Hematopoietic multipotent progenitor cell treated with erythropoietin and hydrocortisone succinate and interleukin-3 and kit ligand, for 8 days (in vitro differentiated cells): ENCODE data around the gene PECR.
"Not testable (repeated sequence)": the region's sequence is repeated elsewhere in the genome, so short reads cannot be mapped to it uniquely, and the experiment has no call there.

Experiments
- DNase-seq: peaks from one replicate; pipeline ENCODE4 v3.0.0-alpha.2; 2015

The PECR gene

GRCh38 chr2:216023055-216023648 is 58.5 kb downstream of the PECR start:
- DNase-seq = peak; percentile 76

GRCh38 chr2:216021768-216022565 is 59.6 kb downstream of the PECR start:
- no peak for DNase-seq

- DNase-seq = no peak
Observed at GRCh38 chr2:216018709-216019108, 62.9 kb downstream of the PECR start.

GRCh38 chr2:216017365-216017764 is 64.2 kb downstream of the PECR start:
- no peak for DNase-seq

GRCh38 chr2:216016581-216016980 is 65.0 kb downstream of the PECR start:
- no peak for DNase-seq

GRCh38 chr2:216015722-216016464 is 65.7 kb downstream of the PECR start:
- no peak for DNase-seq

GRCh38 chr2:216014986-216015385 is 66.6 kb downstream of the PECR start:
- DNase-seq = no peak

GRCh38 chr2:216014006-216014405 is 67.6 kb downstream of the PECR start:
- no peak for DNase-seq

- peak; percentile 87 for DNase-seq
Observed at GRCh38 chr2:216013080-216013909, 68.3 kb downstream of the PECR start, which contains the start of gene MREG. TSS of gene MREG (minus strand) at chr2:216013551. CDS start at chr2:216013327, 224 bp downstream.

GRCh38 chr2:216012830-216013079 is 68.9 kb downstream of the PECR start:
- no peak for DNase-seq

GRCh38 chr2:216012133-216012829 is 69.3 kb downstream of the PECR start:
- DNase-seq = peak; percentile 11

GRCh38 chr2:216009215-216009614 is 72.4 kb downstream of the PECR start:
- DNase-seq = not testable (repeated sequence)

- no peak for DNase-seq
Observed at GRCh38 chr2:216008387-216008786, 73.2 kb downstream of the PECR start.

- DNase-seq = peak; percentile 59
Observed at GRCh38 chr2:216006164-216006663, 75.4 kb downstream of the PECR start.

- peak; percentile 96 for DNase-seq
Observed at GRCh38 chr2:216004697-216005283, 76.8 kb downstream of the PECR start.

GRCh38 chr2:216003876-216004696 is 77.5 kb downstream of the PECR start:
- no peak for DNase-seq

GRCh38 chr2:216002693-216003092 is 78.9 kb downstream of the PECR start:
- no peak for DNase-seq

GRCh38 chr2:216002101-216002678 is 79.4 kb downstream of the PECR start:
- DNase-seq = peak; percentile 77

GRCh38 chr2:216001216-216002100 is 80.2 kb downstream of the PECR start:
- peak; percentile 41 for DNase-seq
